ENCODE data around the gene PRDX5. TPM values are rescaled to one million over a fixed set of nuclear protein-coding genes. Genes with fewer than 3 reads are reported as not detected.

Gene PRDX5
- total RNA-seq, 4 donors from 2014 or later, result 174 to 263 (median 238) TPM

- no peak for ATAC-seq (ENCODE audit: low FRiP score)
- DNase-seq (ENCODE audit: low spot score), result no peak
Measured at GRCh38 chr11:64291262-64291751, 26.6 kb upstream of the PRDX5 start, which contains the start of gene KCNK4. Gene KCNK4, plus strand, starts transcription at chr11:64291302. Its CDS starts 1,717 bp downstream, at chr11:64293019.

GRCh38 chr11:64291752-64292459, 26.0 kb upstream of the PRDX5 start:
- no peak for TF ChIP-seq CTCF (IDR thresholded peaks at IDR 0.05)
- DNase-seq (ENCODE audit: low spot score), result no peak
- no peak for ATAC-seq (ENCODE audit: low FRiP score)

More at GRCh38 chr11:64291262-64291751, 26.6 kb upstream of the PRDX5 start, which contains the start of gene KCNK4:
- no peak for TF ChIP-seq CTCF (IDR thresholded peaks at IDR 0.05)

GRCh38 chr11:64292460-64293254, 25.3 kb upstream of the PRDX5 start:
- ATAC-seq (ENCODE audit: low FRiP score), result no peak
- no peak for DNase-seq (ENCODE audit: low spot score)
- no peak for TF ChIP-seq CTCF (IDR thresholded peaks at IDR 0.05)

- no peak for ATAC-seq (ENCODE audit: low FRiP score)
- no peak for TF ChIP-seq CTCF (IDR thresholded peaks at IDR 0.05)
Measured at GRCh38 chr11:64294774-64295173, 23.1 kb upstream of the PRDX5 start.

GRCh38 chr11:64295760-64296159, 22.2 kb upstream of the PRDX5 start:
- no peak for ATAC-seq (ENCODE audit: low FRiP score)
- TF ChIP-seq CTCF (IDR thresholded peaks at IDR 0.05), result no peak
- DNase-seq (ENCODE audit: low spot score), result no peak

More at GRCh38 chr11:64294774-64295173, 23.1 kb upstream of the PRDX5 start:
- DNase-seq (ENCODE audit: low spot score), result no peak

GRCh38 chr11:64296236-64296635, 21.7 kb upstream of the PRDX5 start:
- DNase-seq (ENCODE audit: low spot score) (no peak), ATAC-seq (ENCODE audit: low FRiP score) (no peak)
- no peak for TF ChIP-seq CTCF (IDR thresholded peaks at IDR 0.05)
